ENCODE data around the gene UBE2Z. TPM values are rescaled to one million over a fixed set of nuclear protein-coding genes. Genes with fewer than 3 reads are reported as not detected.
A peak's percentile ranks its signal among the peaks of the same experiment; 100 is the strongest.
"Not testable (repeated sequence)": the region's sequence is repeated elsewhere in the genome, so short reads cannot be mapped to it uniquely, and the experiment has no call there.

Gene UBE2Z
- total and polyA plus RNA-seq, 9 of the 15 experiments (the other 6 are each of a cell fraction or from before 2014, with no cell fraction given) = 11.8 to 89.0 (median 38.2) TPM

DNA sequence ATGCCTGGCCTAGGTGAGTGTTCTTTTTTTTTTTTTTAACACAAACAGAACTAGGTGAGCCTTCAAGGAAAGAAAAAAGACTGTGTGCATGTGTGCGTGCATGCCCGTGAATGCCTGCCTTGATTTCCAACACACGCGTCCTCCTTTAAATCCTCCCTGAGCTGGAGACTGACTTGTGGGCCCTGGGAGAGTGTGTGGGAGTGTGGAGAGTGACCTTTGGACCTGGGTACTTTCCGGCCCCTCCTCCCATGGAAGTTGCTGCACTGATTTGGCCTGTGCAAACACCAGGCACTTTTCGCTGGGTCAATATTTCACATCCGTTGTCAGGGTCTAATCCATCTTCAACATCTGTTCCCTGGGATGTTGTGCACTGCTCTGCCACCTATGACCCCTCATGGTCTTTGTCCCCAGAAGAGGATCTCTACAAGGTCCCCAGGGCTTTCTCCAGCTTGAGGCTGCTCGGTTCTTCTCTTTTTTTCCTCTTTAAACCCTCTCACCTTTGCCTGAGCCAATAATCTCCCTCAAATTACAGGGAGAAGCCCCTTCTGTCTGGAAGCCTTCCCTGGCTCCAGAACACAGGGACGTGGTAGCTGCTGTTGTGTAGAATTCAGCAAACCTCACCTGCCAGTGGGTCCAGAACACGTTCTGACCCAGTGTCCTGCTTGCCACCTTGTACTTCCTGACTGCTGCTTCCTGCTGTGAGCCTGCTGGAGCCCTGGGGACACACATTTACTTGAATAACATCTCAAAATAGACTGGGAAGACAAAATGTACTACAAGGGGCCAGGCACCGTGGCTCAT, 36.5 kb upstream of the UBE2Z start (continued):
- no peak for TF ChIP-seq ID3 (CRISPR knock-in tag; IDR thresholded peaks at IDR 0.05)
- peak; percentile 97 for TF ChIP-seq ID3 (tag; IDR thresholded peaks at IDR 0.05)
- peak; percentile 49; the same call in 1 of the 2 replicates for TF ChIP-seq EP300 (IDR thresholded peaks at IDR 0.05; ENCODE audit: low read length)
- no peak for TF ChIP-seq MCM3 (IDR thresholded peaks at IDR 0.05)
- peak; percentile 84; the same call in 1 of the 2 replicates for TF ChIP-seq HDAC2 (IDR thresholded peaks at IDR 0.05)
- TF ChIP-seq ETV5 (CRISPR knock-in tag; IDR thresholded peaks at IDR 0.05; ENCODE audit: low read depth) = peak; percentile 73
- peak; percentile 97 to 98 for TF ChIP-seq FOXA3 (CRISPR knock-in tag; conservative IDR thresholded peaks at IDR 0.05 in 1 of 2, IDR thresholded peaks at IDR 0.05 in 1 of 2)
- peak; percentile 90 to 99 for TF ChIP-seq RCOR1 (IDR thresholded peaks at IDR 0.05; ENCODE audit: borderline replicate concordance in 1 of 2, low read depth in 2 of 2, low read length in 2 of 2)
- TF ChIP-seq ZBTB1 (CRISPR knock-in tag; IDR thresholded peaks at IDR 0.05; ENCODE audit: borderline replicate concordance, low read depth) = no peak
- peak in 1 of 2 experiments; percentile 93; a peak in 2 of 4 replicates for TF ChIP-seq HDAC1 (IDR thresholded peaks at IDR 0.05)
- TF ChIP-seq MAZ (CRISPR knock-in tag; conservative IDR thresholded peaks at IDR 0.05 in 1 of 2, IDR thresholded peaks at IDR 0.05 in 1 of 2) = 0 out of 4 replicates have a peak, but pooled peaks of 1 of the 2 experiments have one; percentile 16
- TF ChIP-seq ARID1B (IDR thresholded peaks at IDR 0.05) = peak; percentile 75
- TF ChIP-seq BRCA1 (IDR thresholded peaks at IDR 0.05) = no peak
- no peak for TF ChIP-seq BRCA1 (CRISPR knock-in tag; IDR thresholded peaks at IDR 0.05)
- TF ChIP-seq PHF20 (IDR thresholded peaks at IDR 0.05; ENCODE audit: partially characterized antibody) = no peak
- TF ChIP-seq ZMIZ1 (IDR thresholded peaks at IDR 0.05; ENCODE audit: low read depth in 2 of 2, low read length in 2 of 2) = peak in 1 of 2 experiments; percentile 69; a peak in 2 of 4 replicates
- 0 out of 2 replicates have a peak, but pooled peaks have one; percentile 34 for TF ChIP-seq POLR2AphosphoS5 (IDR thresholded peaks at IDR 0.05; ENCODE audit: control insufficient read depth, insufficient read depth, low read depth, low read length)

DNA sequence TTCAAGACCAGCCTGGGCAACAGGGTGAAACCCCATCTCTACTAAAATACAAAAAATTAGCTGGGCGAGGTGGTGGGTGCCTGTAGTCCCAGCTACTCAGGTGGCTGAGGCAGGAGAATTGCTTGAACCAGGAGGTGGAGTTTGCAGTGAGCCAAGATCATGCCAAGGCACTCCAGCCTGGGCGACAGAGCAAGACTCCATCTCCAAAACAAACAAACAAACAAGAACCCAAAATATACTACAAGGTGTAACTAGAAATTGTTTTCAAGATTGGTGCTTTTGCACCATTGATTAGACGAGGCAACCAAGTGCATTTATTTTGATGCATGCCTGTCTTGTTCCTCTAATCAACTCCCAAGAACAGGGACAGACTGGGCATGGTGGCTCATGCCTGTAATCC, 35.8 kb upstream of the UBE2Z start:
- H3K36me3 ChIP-seq (ENCODE audit: control insufficient read depth, insufficient read depth, low read length); H3K27ac ChIP-seq (ENCODE audit: extremely low read depth, low read depth, low read length); H2AFZ ChIP-seq (ENCODE audit: low read depth, low read length); intact Hi-C loops (cut with micrococcal nuclease); H3K4me3 ChIP-seq; H3K9ac ChIP-seq (ENCODE audit: insufficient read depth in 1 of 2, low read depth in 2 of 2, low read length in 2 of 2); H3K9me3 ChIP-seq (replicated peaks; ENCODE audit: control insufficient read depth, insufficient read depth, low read depth, low read length); ATAC-seq; H3K4me2 ChIP-seq (ENCODE audit: insufficient read depth, low read length); FAIRE-seq; BruUV-seq (replicated peaks); in situ Hi-C loops (cut with MboI); H3K79me2 ChIP-seq (ENCODE audit: control insufficient read depth, insufficient read depth, low read length); H3K4me1 ChIP-seq (replicated peaks in 1 of 2; ENCODE audit: control insufficient read depth in 2 of 2, insufficient read depth in 2 of 2, low read length in 2 of 2); H4K20me1 ChIP-seq (replicated peaks; ENCODE audit: control insufficient read depth, insufficient read depth, low read length); CTCF ChIA-PET (ENCODE audit: low intra/inter-chr PET ratio); DNase-seq (ENCODE audit: extremely low read depth in 1 of 4, low spot score in 3 of 4); H3K9me1 ChIP-seq (ENCODE audit: control insufficient read depth, insufficient read depth, low read length): not testable (repeated sequence)
- POLR2A ChIA-PET = interaction anchor here (0.7 to 1.9 kb wide), 4 partner anchors 9 to 160 kb away, joined by 3 to 5 read pairs (median 3); no protein-coding TSS in a partner anchor
- 25% methylated on average over 3 of the region's 3 CpGs for WGBS (ENCODE audit: insufficient coverage, low coverage, missing lambda C conversion rate)
- peaks cover 4 to 26% of the 10 kb centered on the region in 2 experiments; a peak in 3 of 5 replicates for H3K27me3 ChIP-seq (ENCODE audit: control insufficient read depth in 2 of 2, insufficient read depth in 2 of 2, low read length in 2 of 2)
